Liver (tissue), 3 donors: ENCODE measurements around the gene ZC3HAV1.

Experiments
- ATF3 ChIP-seq: IDR thresholded peaks from 2 replicates; pipeline ENCODE4 v1.6.1; 2016; ENCODE audit warnings: antibody characterized with exemption
- CTCF ChIP-seq: fragments of 150-350 bp; IDR thresholded peaks from 2 replicates; pipeline ENCODE4 v1.5.1; 2017; ENCODE audit warnings: improper control_type of control experiment, low read depth, low read length; ENCODE audit not compliant: missing input control
- MAX ChIP-seq: IDR thresholded peaks from 2 replicates; pipeline ENCODE4 v1.6.1; 2016; ENCODE audit warnings: antibody characterized with exemption
- RAD21 ChIP-seq, 2 donors: IDR thresholded peaks; 2 replicates each; pipeline ENCODE4 v1.6.1; 2016; ENCODE audit warnings: antibody characterized with exemption in 2 of 2, mild to moderate bottlenecking in 2 of 2
- TAF1 ChIP-seq: conservative IDR thresholded peaks from 2 replicates; pipeline ENCODE4 v1.6.1; 2016; ENCODE audit warnings: antibody characterized with exemption, mild to moderate bottlenecking
- donor health status: healthy.
- donor health status: healthy.

GRCh38 chr7:139044813-139045794 is 64.4 kb downstream of the ZC3HAV1 start:
- no peak for TF ChIP-seq RAD21 (IDR thresholded peaks at IDR 0.05)
- TF ChIP-seq CTCF, result no peak
- no peak for TF ChIP-seq MAX
- TF ChIP-seq ATF3, result no peak
- TF ChIP-seq TAF1, result no peak
